ENCODE results near the gene TMEM52B.

Gene TMEM52B

DNA sequence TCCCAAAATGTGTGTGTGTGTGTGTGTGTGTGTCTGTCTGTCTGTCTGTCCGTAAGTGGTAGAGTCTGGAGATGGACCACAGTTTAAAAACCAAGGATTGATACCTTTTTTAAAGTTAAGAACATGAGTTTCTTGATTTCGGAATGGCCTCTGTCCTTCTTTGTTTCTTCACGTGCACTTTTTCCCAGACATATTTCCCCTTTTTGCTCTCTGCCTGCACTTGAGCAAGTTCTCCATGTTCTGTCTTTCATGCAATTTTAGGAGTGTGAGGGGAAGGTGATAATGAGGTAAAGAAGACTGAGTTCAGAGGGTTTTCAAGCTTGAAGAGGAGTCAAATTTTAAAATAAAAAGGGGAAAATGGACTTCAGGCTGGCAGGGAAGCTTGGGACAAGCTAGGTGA is 19.6 kb upstream of the TMEM52B start:
- CTCF ChIA-PET = interaction anchor here (0.6 to 1.2 kb wide), 4 partner anchors 45 to 206 kb away, joined by 3 to 5 read pairs (median 4); no protein-coding TSS in a partner anchor
- no peak overlapping the region for H3K4me3 ChIP-seq (ENCODE audit: low read depth, low read length)

GRCh38 chr12:10160617-10161385 is 18.0 kb upstream of the TMEM52B start:
- Histone ChIP-seq H3K9me3 (ENCODE audit: control insufficient read depth, insufficient read depth, low read depth, low read length) (no peaks in the 10 kb centered on the region), H3K27ac (ENCODE audit: extremely low read depth, low read depth, low read length) (no peak overlapping the region), H3K4me3 (ENCODE audit: low read depth, low read length) (no peak overlapping the region), H3K4me1 (ENCODE audit: control insufficient read depth, insufficient read depth, low read length) (no peaks in the 10 kb centered on the region), H3K36me3 (ENCODE audit: control insufficient read depth in 2 of 2, insufficient read depth in 1 of 2, low read length in 2 of 2) (no peaks in the 10 kb centered on the region)
- TF ChIP-seq OSR2 (tag by site-specific recombination; IDR thresholded peaks at IDR 0.05) (no peak), YY1 (tag by site-specific recombination; IDR thresholded peaks at IDR 0.05) (no peak), SP7 (tag by site-specific recombination; IDR thresholded peaks at IDR 0.05) (no peak), RBAK (tag by site-specific recombination; IDR thresholded peaks at IDR 0.05) (no peak), ZNF521 (tag by site-specific recombination; IDR thresholded peaks at IDR 0.05) (no peak), ZNF768 (tag by site-specific recombination; IDR thresholded peaks at IDR 0.05) (no peak), YY2 (tag by site-specific recombination; IDR thresholded peaks at IDR 0.05) (no peak), ZNF18 (tag by site-specific recombination; IDR thresholded peaks at IDR 0.05) (no peak), ZNF621 (tag by site-specific recombination; IDR thresholded peaks at IDR 0.05) (no peak), ZNF169 (tag by site-specific recombination; IDR thresholded peaks at IDR 0.05) (no peak), MYNN (tag by site-specific recombination; IDR thresholded peaks at IDR 0.05; ENCODE audit: borderline replicate concordance) (no peak)
- TF ChIP-seq, protein P1, sequence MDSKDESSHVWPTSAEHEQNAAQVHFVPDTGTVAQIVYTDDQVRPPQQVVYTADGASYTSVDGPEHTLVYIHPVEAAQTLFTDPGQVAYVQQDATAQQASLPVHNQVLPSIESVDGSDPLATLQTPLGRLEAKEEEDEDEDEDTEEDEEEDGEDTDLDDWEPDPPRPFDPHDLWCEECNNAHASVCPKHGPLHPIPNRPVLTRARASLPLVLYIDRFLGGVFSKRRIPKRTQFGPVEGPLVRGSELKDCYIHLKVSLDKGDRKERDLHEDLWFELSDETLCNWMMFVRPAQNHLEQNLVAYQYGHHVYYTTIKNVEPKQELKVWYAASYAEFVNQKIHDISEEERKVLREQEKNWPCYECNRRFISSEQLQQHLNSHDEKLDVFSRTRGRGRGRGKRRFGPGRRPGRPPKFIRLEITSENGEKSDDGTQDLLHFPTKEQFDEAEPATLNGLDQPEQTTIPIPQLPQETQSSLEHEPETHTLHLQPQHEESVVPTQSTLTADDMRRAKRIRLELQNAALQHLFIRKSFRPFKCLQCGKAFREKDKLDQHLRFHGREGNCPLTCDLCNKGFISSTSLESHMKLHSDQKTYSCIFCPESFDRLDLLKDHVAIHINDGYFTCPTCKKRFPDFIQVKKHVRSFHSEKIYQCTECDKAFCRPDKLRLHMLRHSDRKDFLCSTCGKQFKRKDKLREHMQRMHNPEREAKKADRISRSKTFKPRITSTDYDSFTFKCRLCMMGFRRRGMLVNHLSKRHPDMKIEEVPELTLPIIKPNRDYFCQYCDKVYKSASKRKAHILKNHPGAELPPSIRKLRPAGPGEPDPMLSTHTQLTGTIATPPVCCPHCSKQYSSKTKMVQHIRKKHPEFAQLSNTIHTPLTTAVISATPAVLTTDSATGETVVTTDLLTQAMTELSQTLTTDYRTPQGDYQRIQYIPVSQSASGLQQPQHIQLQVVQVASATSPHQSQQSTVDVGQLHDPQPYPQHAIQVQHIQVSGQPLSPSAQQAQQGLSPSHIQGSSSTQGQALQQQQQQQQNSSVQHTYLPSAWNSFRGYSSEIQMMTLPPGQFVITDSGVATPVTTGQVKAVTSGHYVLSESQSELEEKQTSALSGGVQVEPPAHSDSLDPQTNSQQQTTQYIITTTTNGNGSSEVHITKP (tag by site-specific recombination; IDR thresholded peaks at IDR 0.05) = no peak
- ChIA-PET CTCF (interaction anchor here (0.5 to 1.2 kb wide), 6 partner anchors 9 to 75 kb away, joined by 3 to 6 read pairs (median 4); no protein-coding TSS in a partner anchor), POLR2A (no interaction called here)

More for the DNA sequence above, 19.6 kb upstream of the TMEM52B start:
- POLR2A ChIA-PET = no interaction called here
- Histone ChIP-seq H3K27ac (ENCODE audit: extremely low read depth, low read depth, low read length) (no peak overlapping the region), H3K4me1 (ENCODE audit: control insufficient read depth, insufficient read depth, low read length) (no peaks in the 10 kb centered on the region), H3K36me3 (ENCODE audit: control insufficient read depth in 2 of 2, insufficient read depth in 1 of 2, low read length in 2 of 2) (no peaks in the 10 kb centered on the region), H3K9me3 (ENCODE audit: control insufficient read depth, insufficient read depth, low read depth, low read length) (no peaks in the 10 kb centered on the region)
- no peak for TF ChIP-seq ZNF24 (tag by site-specific recombination; IDR thresholded peaks at IDR 0.05)
- TF ChIP-seq, protein P2, sequence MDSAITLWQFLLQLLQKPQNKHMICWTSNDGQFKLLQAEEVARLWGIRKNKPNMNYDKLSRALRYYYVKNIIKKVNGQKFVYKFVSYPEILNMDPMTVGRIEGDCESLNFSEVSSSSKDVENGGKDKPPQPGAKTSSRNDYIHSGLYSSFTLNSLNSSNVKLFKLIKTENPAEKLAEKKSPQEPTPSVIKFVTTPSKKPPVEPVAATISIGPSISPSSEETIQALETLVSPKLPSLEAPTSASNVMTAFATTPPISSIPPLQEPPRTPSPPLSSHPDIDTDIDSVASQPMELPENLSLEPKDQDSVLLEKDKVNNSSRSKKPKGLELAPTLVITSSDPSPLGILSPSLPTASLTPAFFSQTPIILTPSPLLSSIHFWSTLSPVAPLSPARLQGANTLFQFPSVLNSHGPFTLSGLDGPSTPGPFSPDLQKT (IDR thresholded peaks at IDR 0.05; ENCODE audit: borderline replicate concordance, low read depth, low read length) = no peak
- TF ChIP-seq ZNF664 (tag by site-specific recombination; IDR thresholded peaks at IDR 0.05) = no peak
- TF ChIP-seq, protein P3, sequence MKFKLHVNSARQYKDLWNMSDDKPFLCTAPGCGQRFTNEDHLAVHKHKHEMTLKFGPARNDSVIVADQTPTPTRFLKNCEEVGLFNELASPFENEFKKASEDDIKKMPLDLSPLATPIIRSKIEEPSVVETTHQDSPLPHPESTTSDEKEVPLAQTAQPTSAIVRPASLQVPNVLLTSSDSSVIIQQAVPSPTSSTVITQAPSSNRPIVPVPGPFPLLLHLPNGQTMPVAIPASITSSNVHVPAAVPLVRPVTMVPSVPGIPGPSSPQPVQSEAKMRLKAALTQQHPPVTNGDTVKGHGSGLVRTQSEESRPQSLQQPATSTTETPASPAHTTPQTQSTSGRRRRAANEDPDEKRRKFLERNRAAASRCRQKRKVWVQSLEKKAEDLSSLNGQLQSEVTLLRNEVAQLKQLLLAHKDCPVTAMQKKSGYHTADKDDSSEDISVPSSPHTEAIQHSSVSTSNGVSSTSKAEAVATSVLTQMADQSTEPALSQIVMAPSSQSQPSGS (tag by site-specific recombination; IDR thresholded peaks at IDR 0.05; ENCODE audit: low read depth) = no peak
- no peak for TF ChIP-seq ZNF157 (tag by site-specific recombination; IDR thresholded peaks at IDR 0.05)
- no peak for TF ChIP-seq KLF10 (tag by site-specific recombination; IDR thresholded peaks at IDR 0.05)
- TF ChIP-seq SCRT2 (tag by site-specific recombination; IDR thresholded peaks at IDR 0.05) = no peak
- no peak for TF ChIP-seq ZNF16 (tag by site-specific recombination; IDR thresholded peaks at IDR 0.05; ENCODE audit: low read depth)
- no peak for TF ChIP-seq ZEB2 (tag by site-specific recombination; IDR thresholded peaks at IDR 0.05)
- no peak for TF ChIP-seq ZBTB8A (tag by site-specific recombination; IDR thresholded peaks at IDR 0.05)
- no peak for TF ChIP-seq ZNF302 (tag by site-specific recombination; IDR thresholded peaks at IDR 0.05; ENCODE audit: low read depth)
- TF ChIP-seq ZSCAN18 (tag by site-specific recombination; IDR thresholded peaks at IDR 0.05) = no peak
- TF ChIP-seq FEZF1 (tag by site-specific recombination; IDR thresholded peaks at IDR 0.05) = no peak
- TF ChIP-seq ZNF335 (tag by site-specific recombination; conservative IDR thresholded peaks at IDR 0.05) = no peak
- TF ChIP-seq ZNF391 (tag by site-specific recombination; IDR thresholded peaks at IDR 0.05; ENCODE audit: borderline replicate concordance, low read depth) = no peak
- no peak for TF ChIP-seq ZNF585B (tag by site-specific recombination; IDR thresholded peaks at IDR 0.05)
- no peak for TF ChIP-seq ZFP37 (tag by site-specific recombination; IDR thresholded peaks at IDR 0.05)

Data from HEK293 (cell line).